HEK293 (cell line): ENCODE measurements around the gene SYT5.

ENCODE experiments used
- CTCF ChIA-PET: fragments of 350-600 bp; formaldehyde crosslinking; extraction: SDS; loops from one replicate; lab custom pipeline; 2021; ENCODE audit warnings: antibody characterized with exemption; lab: Yijun Ruan, JAX
- POLR2A ChIA-PET: fragments of 300-600 bp; formaldehyde crosslinking; extraction: SDS; loops from one replicate; lab custom pipeline; 2020; ENCODE audit warnings: antibody characterized with exemption, inconsistent platforms; lab: Yijun Ruan, JAX
- H3K27ac ChIP-seq: fragments of 200-500 bp; sonication (Bioruptor generic); 2 replicates; pipeline ENCODE4 v1.5.1; 2014; ENCODE audit warnings: low read depth, low read length, control low read depth, inconsistent platforms; ENCODE audit errors: extremely low read depth
- H3K36me3 ChIP-seq, 2 experiments: fragments of 200-500 bp in 1 of 2; sonication (Bioruptor generic) in 1 of 2; 1 replicate in 1 of 2; 2 replicates in 1 of 2; pipeline ENCODE4 v1.5.1; 2014 to 2017; ENCODE audit warnings: inconsistent platforms in 2 of 2, low read length in 2 of 2; ENCODE audit not compliant: control insufficient read depth in 2 of 2, insufficient read depth in 1 of 2
- H3K4me1 ChIP-seq: fragments of 200-500 bp; sonication (Bioruptor generic); 2 replicates; pipeline ENCODE4 v1.5.1; 2014; ENCODE audit warnings: mild to moderate bottlenecking, low read length, inconsistent platforms; ENCODE audit not compliant: control insufficient read depth, insufficient read depth
- H3K4me3 ChIP-seq: 2 replicates; pipeline ENCODE4 v1.5.1; 2011; ENCODE audit warnings: low read depth, mild to moderate bottlenecking, control low read depth, low read length, moderate library complexity
- H3K9me3 ChIP-seq: fragments of 200-500 bp; sonication (Bioruptor generic); 2 replicates; pipeline ENCODE4 v1.5.1; 2014; ENCODE audit warnings: low read depth, low read length, inconsistent platforms; ENCODE audit not compliant: control insufficient read depth, insufficient read depth
- MYNN ChIP-seq: fragments of 450-650 bp; formaldehyde crosslinking; IDR thresholded peaks from 2 replicates; pipeline ENCODE4 v1.5.1; 2016; ENCODE audit warnings: missing biosample characterization, missing genetic modification characterization, borderline replicate concordance
- REST ChIP-seq: fragments of 450-650 bp; formaldehyde crosslinking; IDR thresholded peaks from 2 replicates; pipeline ENCODE4 v1.5.1; 2016; ENCODE audit warnings: missing biosample characterization, missing genetic modification characterization
- TSHZ1 ChIP-seq: fragments of 450-650 bp; formaldehyde crosslinking; IDR thresholded peaks from 2 replicates; pipeline ENCODE4 v1.5.1; 2016; ENCODE audit warnings: missing biosample characterization, missing genetic modification characterization, borderline replicate concordance
- ZBTB20 ChIP-seq: fragments of 450-650 bp; formaldehyde crosslinking; IDR thresholded peaks from 2 replicates; pipeline ENCODE4 v1.5.1; 2016; ENCODE audit warnings: missing biosample characterization, missing genetic modification characterization
- ZBTB6 ChIP-seq: fragments of 450-650 bp; formaldehyde crosslinking; IDR thresholded peaks from 2 replicates; pipeline ENCODE4 v1.5.1; 2017; ENCODE audit warnings: missing biosample characterization, missing genetic modification characterization
- ZFP3 ChIP-seq: fragments of 450-650 bp; formaldehyde crosslinking; IDR thresholded peaks from 2 replicates; pipeline ENCODE4 v1.5.1; 2016; ENCODE audit warnings: low read depth, missing biosample characterization, missing genetic modification characterization
- ZFP41 ChIP-seq: fragments of 450-650 bp; formaldehyde crosslinking; IDR thresholded peaks from 2 replicates; pipeline ENCODE4 v1.5.1; 2016; ENCODE audit warnings: missing biosample characterization, missing genetic modification characterization, borderline replicate concordance
- ZIC2 ChIP-seq: fragments of 450-650 bp; formaldehyde crosslinking; IDR thresholded peaks from 2 replicates; pipeline ENCODE4 v1.5.1; 2016; ENCODE audit warnings: missing biosample characterization, missing genetic modification characterization
- ZNF202 ChIP-seq: fragments of 450-650 bp; formaldehyde crosslinking; IDR thresholded peaks from 2 replicates; pipeline ENCODE4 v1.5.1; 2016; ENCODE audit warnings: missing biosample characterization, missing genetic modification characterization, borderline replicate concordance
- ZNF341 ChIP-seq: fragments of 450-650 bp; formaldehyde crosslinking; IDR thresholded peaks from 2 replicates; pipeline ENCODE4; 2016; ENCODE audit warnings: low read depth, missing biosample characterization, missing genetic modification characterization
- ZNF530 ChIP-seq: fragments of 450-650 bp; formaldehyde crosslinking; IDR thresholded peaks from 2 replicates; pipeline ENCODE4 v1.5.1; 2016; ENCODE audit warnings: low read depth, missing biosample characterization, missing genetic modification characterization
- ZNF549 ChIP-seq: fragments of 450-650 bp; IDR thresholded peaks from 2 replicates; pipeline ENCODE4 v1.5.1; 2018; ENCODE audit warnings: missing biosample characterization, missing genetic modification characterization, mild to moderate bottlenecking, inconsistent platforms, moderate library complexity
- ZSCAN4 ChIP-seq: fragments of 450-650 bp; formaldehyde crosslinking; IDR thresholded peaks from 2 replicates; pipeline ENCODE4 v1.5.1; 2017; ENCODE audit warnings: missing biosample characterization, missing genetic modification characterization

SYT5 gene

GRCh38 chr19:55224038-55224665 is 44.1 kb upstream of the SYT5 start:
- Histone ChIP-seq H3K4me1 (no peaks in the 10 kb centered on the region), H3K27ac (no peak overlapping the region), H3K4me3 (no peak overlapping the region), H3K36me3 (peaks cover 0 to 30% of the 10 kb centered on the region in 2 experiments; a peak in 1 of 3 replicates), H3K9me3 (no peaks in the 10 kb centered on the region)
- ChIA-PET CTCF (interaction anchor here (0.7 kb wide), 1 partner anchor 14 kb away, joined by 3 read pairs; no protein-coding TSS in a partner anchor), POLR2A (interaction anchor here (0.6 kb wide), 1 partner anchor 448 kb away, joined by 4 read pairs; no protein-coding TSS in a partner anchor)
- TF ChIP-seq ZFP41 (tag by site-specific recombination) (no peak), ZSCAN4 (tag by site-specific recombination) (0 out of 2 replicates have a peak, but pooled peaks have one; percentile 4), ZNF549 (tag by site-specific recombination) (no peak), ZNF341 (tag by site-specific recombination) (no peak), ZBTB20 (tag by site-specific recombination) (no peak)

- H3K4me3 ChIP-seq, result no peak overlapping the region
- CTCF ChIA-PET, result interaction anchor here (0.5 to 0.7 kb wide), 2 partner anchors 14 to 29 kb away, joined by 3 to 4 read pairs; no protein-coding TSS in a partner anchor
- H3K36me3 ChIP-seq, result peaks cover 0 to 23% of the 10 kb centered on the region in 2 experiments; a peak in 1 of 3 replicates
- no peaks in the 10 kb centered on the region for H3K4me1 ChIP-seq
- TF ChIP-seq ZIC2 (tag by site-specific recombination) (peak; percentile 66), ZFP3 (tag by site-specific recombination) (no peak), TSHZ1 (tag by site-specific recombination) (no peak), ZSCAN4 (tag by site-specific recombination) (peak; percentile 86)
- POLR2A ChIA-PET, result interaction anchor here (0.6 kb wide), 1 partner anchor 449 kb away, joined by 4 read pairs; no protein-coding TSS in a partner anchor
- no peaks in the 10 kb centered on the region for H3K9me3 ChIP-seq
- no peak overlapping the region for H3K27ac ChIP-seq
These were observed 43.4 kb upstream of the SYT5 start for GRCh38 chr19:55223291-55224037.

GRCh38 chr19:55220525-55220924 is 40.4 kb upstream of the SYT5 start:
- TF ChIP-seq REST (tag by site-specific recombination), result peak; percentile 93
- no peak for TF ChIP-seq ZNF530
- TF ChIP-seq ZNF202 (tag by site-specific recombination), result no peak
- TF ChIP-seq ZBTB6 (tag by site-specific recombination), result no peak
- no peak for TF ChIP-seq MYNN (tag by site-specific recombination)
- Histone ChIP-seq H3K9me3 (no peaks in the 10 kb centered on the region), H3K27ac (no peak overlapping the region), H3K4me3 (no peak overlapping the region), H3K36me3 (peaks cover 0 to 5% of the 10 kb centered on the region in 2 experiments; a peak in 1 of 3 replicates), H3K4me1 (peaks cover 10% of the 10 kb centered on the region)
- POLR2A ChIA-PET, result no interaction called here
- CTCF ChIA-PET, result interaction anchor here (0.6 to 1.1 kb wide), 3 partner anchors 10 to 198 kb away, joined by 3 to 5 read pairs (median 5); no protein-coding TSS in a partner anchor
